Endothelial cell of umbilical vein (primary cell): ENCODE data around the gene ETFRF1. TPM values are rescaled to one million over a fixed set of nuclear protein-coding genes. Genes with fewer than 3 reads are reported as not detected.

ENCODE experiments used
- BruUV-seq: library from RNA; stranded (reverse); fragments of 400-500 nt; replicated peaks from 2 replicates; lab custom pipeline; 2021; lab: Mats Ljungman, UMichigan
- CTCF ChIA-PET: fragments of 300-600, 350-600 bp; sonication (Branson Sonifier 250); formaldehyde crosslinking; loops from one replicate; lab custom pipeline; 2021; ENCODE audit warnings: antibody characterized with exemption, inconsistent platforms; lab: Charles Lee
- POLR2A ChIA-PET: fragments of 300-600, 350-600 bp; sonication (Branson Sonifier 250); formaldehyde crosslinking; loops from one replicate; lab custom pipeline; 2021; ENCODE audit warnings: antibody characterized with exemption, inconsistent platforms; lab: Charles Lee
- DNase-seq: peaks from one replicate; pipeline ENCODE4 v3.0.0-alpha.2; 2011; ENCODE audit warnings: low read depth, low spot score
- FAIRE-seq: peaks from 2 replicates; lab custom pipeline; 2011; peaks lifted over from hg19 to GRCh38; lab: Jason Lieb, UNC
- H2AFZ ChIP-seq: 2 replicates; pipeline ENCODE4 v1.6.0; 2012; ENCODE audit warnings: low read depth, low read length, control low read depth, inconsistent platforms
- H3K27ac ChIP-seq: 2 replicates; pipeline ENCODE4 v1.5.1; 2011; ENCODE audit warnings: low read depth, mild to moderate bottlenecking, control low read depth, low read length, moderate library complexity; ENCODE audit not compliant: insufficient read depth
- H3K27me3 ChIP-seq, 2 experiments: 2 replicates each; pipeline versions ENCODE4 v1.6.0 to v1.6.1; 2011; ENCODE audit warnings: low read length in 2 of 2, mixed read lengths in 1 of 2; ENCODE audit not compliant: control insufficient read depth in 2 of 2, insufficient read depth in 2 of 2
- H3K36me3 ChIP-seq, 2 experiments: 2 replicates in 1 of 2; 3 replicates in 1 of 2; pipeline ENCODE4 v1.5.1; 2011; ENCODE audit warnings: low read length in 2 of 2, mild to moderate bottlenecking in 1 of 2, moderate library complexity in 1 of 2; ENCODE audit not compliant: control insufficient read depth in 2 of 2, insufficient read depth in 2 of 2; ENCODE audit errors: extremely low read depth in 1 of 2
- H3K4me1 ChIP-seq: 3 replicates; pipeline ENCODE4 v1.5.1; 2011; ENCODE audit warnings: mild to moderate bottlenecking, low read length; ENCODE audit not compliant: control insufficient read depth, insufficient read depth; ENCODE audit errors: extremely low read depth
- H3K4me2 ChIP-seq: 2 replicates; pipeline ENCODE4 v1.6.1; 2011; ENCODE audit warnings: low read length, control low read depth, mixed read lengths; ENCODE audit not compliant: insufficient read depth
- H3K4me3 ChIP-seq, 3 experiments: fragments of 200-600 bp in 1 of 3; sonication (generic), shearing (Covaris generic) in 1 of 3; replicated peaks in 1 of 3; 2 replicates each; pipeline ENCODE4 v1.5.1; 2011 to 2016; ENCODE audit warnings: control low read depth in 3 of 3, low read length in 3 of 3, mild to moderate bottlenecking in 2 of 3, inconsistent platforms in 1 of 3, low read depth in 1 of 3, moderate library complexity in 1 of 3; ENCODE audit not compliant: insufficient read depth in 1 of 3
- H3K79me2 ChIP-seq: 2 replicates; pipeline ENCODE4 v1.6.0; 2012; ENCODE audit warnings: low read length, inconsistent platforms; ENCODE audit not compliant: control insufficient read depth, insufficient read depth
- H3K9ac ChIP-seq: replicated peaks from 2 replicates; pipeline ENCODE3; 2011; ENCODE audit warnings: low read length, control low read depth; ENCODE audit not compliant: insufficient read depth; ENCODE audit errors: extremely low read depth
- H3K9me1 ChIP-seq: replicated peaks from 3 replicates; pipeline ENCODE4 v1.6.0; 2011; ENCODE audit warnings: mild to moderate bottlenecking, low read length; ENCODE audit not compliant: control insufficient read depth, insufficient read depth; ENCODE audit errors: extremely low read depth
- H3K9me3 ChIP-seq: replicated peaks from 2 replicates; pipeline ENCODE4 v1.5.1; 2012; ENCODE audit warnings: low read length, inconsistent platforms; ENCODE audit not compliant: control insufficient read depth, insufficient read depth
- H4K20me1 ChIP-seq: replicated peaks from 2 replicates; pipeline ENCODE3; 2011; ENCODE audit warnings: mild to moderate bottlenecking, low read length; ENCODE audit not compliant: control insufficient read depth, insufficient read depth; ENCODE audit errors: extremely low read depth
- CTCF ChIP-seq, 2 donors: IDR thresholded peaks; 1 replicate in 1 of 2; 2 replicates in 1 of 2; pipeline ENCODE4 v1.5.1; 2011; ENCODE audit warnings: low read length in 2 of 2, mild to moderate bottlenecking in 2 of 2, moderate library complexity in 2 of 2, control low read depth in 1 of 2, inconsistent platforms in 1 of 2, low read depth in 1 of 2; ENCODE audit not compliant: insufficient read depth in 1 of 2; ENCODE audit errors: extremely low read depth in 1 of 2
- EZH2 ChIP-seq: IDR thresholded peaks from 2 replicates; pipeline ENCODE4 v1.6.1; 2012; ENCODE audit warnings: borderline replicate concordance, low read depth, mild to moderate bottlenecking, moderate library complexity, low read length, inconsistent platforms; ENCODE audit not compliant: severe bottlenecking
- FOS ChIP-seq: IDR thresholded peaks from 2 replicates; pipeline ENCODE4 v1.6.1; 2011; ENCODE audit warnings: mild to moderate bottlenecking, low read length, moderate library complexity, borderline replicate concordance; ENCODE audit not compliant: insufficient read depth
- GATA2 ChIP-seq: IDR thresholded peaks from 2 replicates; pipeline ENCODE4 v1.7.0; 2011; ENCODE audit warnings: low read depth, mild to moderate bottlenecking, moderate library complexity, mixed read lengths, low read length; ENCODE audit not compliant: insufficient read length, insufficient read depth
- JUN ChIP-seq: IDR thresholded peaks from 2 replicates; pipeline ENCODE4 v1.6.1; 2011; ENCODE audit warnings: borderline replicate concordance, low read depth; ENCODE audit not compliant: insufficient read length, insufficient read depth
- MAX ChIP-seq: IDR thresholded peaks from 2 replicates; pipeline ENCODE4 v1.6.1; 2011; ENCODE audit not compliant: insufficient read depth, insufficient read length
- MYC ChIP-seq: IDR thresholded peaks from one replicate; pipeline ENCODE4 v1.6.1; 2011; ENCODE audit warnings: mild to moderate bottlenecking, low read depth, low read length
- POLR2A ChIP-seq: IDR thresholded peaks from 2 replicates; pipeline ENCODE4 v1.6.1; 2012; ENCODE audit warnings: low read depth, mild to moderate bottlenecking, control low read depth, low read length
- POLR2AphosphoS5 ChIP-seq: IDR thresholded peaks from 2 replicates; pipeline ENCODE4 v1.6.1; 2012; ENCODE audit warnings: low read depth, mild to moderate bottlenecking, control low read depth, low read length, moderate library complexity; ENCODE audit not compliant: insufficient read depth
- dilution Hi-C: fragments of 300-500 bp; cut with MboI; formaldehyde crosslinking; loops from one replicate; pipeline ENCODE4 v1.15.0; 2019; ENCODE audit warnings: low sequenced_read_pairs; ENCODE audit not compliant: extremely low pct_ligation_motif_present
- intact Hi-C: fragments of 100-400 bp; cut with micrococcal nuclease; formaldehyde crosslinking; loops from one replicate; pipeline ENCODE4 v1.10.0; 2022
- polyA plus RNA-seq, 4 experiments: library from polyadenylated mRNA; depleted of rRNA in 3 of 4; stranded (reverse) in 3 of 4; unstranded in 1 of 4; fragments of >200 nt; gene quantifications; 2 replicates each; pipeline versions ENCODE4 v1.2.1 to v1.2.3, GENCODE V29; 2011 to 2012; ENCODE audit warnings: missing spikeins in 1 of 4
- total RNA-seq: library from RNA; stranded (reverse); gene quantifications from 2 replicates; pipeline ENCODE4 v1.2.3, GENCODE V29; 2021

The ETFRF1 gene
- total and polyA plus RNA-seq, 2 donors (not counting 3 experiments of a cell fraction or from before 2014, with no cell fraction given), result 6.9 to 10.6 TPM

- Histone ChIP-seq H4K20me1 (no peaks in the 10 kb centered on the region), H3K9me3 (no peaks in the 10 kb centered on the region), H3K9me1 (no peaks in the 10 kb centered on the region), H3K4me2 (no peak overlapping the region), H3K27ac (no peak overlapping the region), H2AFZ (no peak overlapping the region), H3K27me3 (no peaks in the 10 kb centered on the region), H3K36me3 (peaks cover 0 to 5% of the 10 kb centered on the region in 2 experiments), H3K9ac (no peak overlapping the region), H3K4me1 (no peaks in the 10 kb centered on the region), H3K79me2 (peaks cover 28% of the 10 kb centered on the region), H3K4me3 (no peak overlapping the region)
- intact Hi-C loops (loop anchor here (10.0 kb wide), 1 partner anchor 312 kb away; the partner anchor contains the start of gene LMNTD1), dilution Hi-C loops (no loop called here)
- POLR2A ChIA-PET, result no interaction called here
- CTCF ChIA-PET, result interaction anchor here (0.8 to 2.9 kb wide), 2 partner anchors 8 to 19 kb away, joined by 3 to 28 read pairs; partner anchors contain the start of gene KRAS
- peak; percentile 25 for DNase-seq
- no peak for FAIRE-seq
- peak; percentile 19 for TF ChIP-seq JUN
- TF ChIP-seq POLR2A, result no peak
- BruUV-seq, result no TSS peak
Observed at GRCh38 chr12:25242981-25243679, 48.1 kb downstream of the ETFRF1 start.

GRCh38 chr12:25243680-25243990 is 48.6 kb downstream of the ETFRF1 start:
- CTCF ChIA-PET, result no interaction called here
- Histone ChIP-seq H3K4me3 (no peak overlapping the region), H2AFZ (no peak overlapping the region), H3K27ac (no peak overlapping the region), H3K9me1 (no peaks in the 10 kb centered on the region), H3K36me3 (peaks cover 0 to 5% of the 10 kb centered on the region in 2 experiments), H3K9me3 (no peaks in the 10 kb centered on the region), H3K4me2 (no peak overlapping the region), H3K4me1 (no peaks in the 10 kb centered on the region), H4K20me1 (peaks cover under 1% of the 10 kb centered on the region), H3K9ac (no peak overlapping the region), H3K27me3 (no peaks in the 10 kb centered on the region), H3K79me2 (peaks cover 33% of the 10 kb centered on the region)
- POLR2A ChIA-PET, result no interaction called here
- DNase-seq (no peak), FAIRE-seq (no peak)
- TF ChIP-seq FOS, result no peak
- no peak for TF ChIP-seq GATA2
- TF ChIP-seq MYC, result no peak
- no peak for TF ChIP-seq MAX
- no peak for TF ChIP-seq CTCF (IDR thresholded peaks at IDR 0.05; ENCODE audit: extremely low read depth in 1 of 2, insufficient read depth in 1 of 2, low read depth in 1 of 2, low read length in 2 of 2)
- TF ChIP-seq POLR2A, result no peak
- TF ChIP-seq POLR2AphosphoS5, result no peak
- TF ChIP-seq EZH2, result no peak
- no peak for TF ChIP-seq JUN
- intact Hi-C loops (loop anchor here (10.0 kb wide), 1 partner anchor 311 kb away; the partner anchor contains the start of gene LMNTD1), dilution Hi-C loops (no loop called here)
- BruUV-seq, result no TSS peak
